ENCODE measurements around the gene EVC. TPM values are rescaled to one million over a fixed set of nuclear protein-coding genes. Genes with fewer than 3 reads are reported as not detected.

EVC gene
- total and polyA plus RNA-seq, 4 donors: 2.9 to 40.8 (median 13.6) TPM

- ATAC-seq (ENCODE audit: insufficient read depth, low FRiP score) (no peak), DNase-seq (no peak)
- WGBS, 2 donors: 96 to 97% methylated on average over 8 of the region's 8 CpGs
- Histone ChIP-seq H3K9me3 (ENCODE audit: control insufficient read depth in 4 of 4, insufficient read depth in 3 of 4, low read length in 3 of 4) (peaks cover 0 to 3% (median 1%) of the 10 kb centered on the region in 4 donors), H3K27me3 (ENCODE audit: control insufficient read depth in 3 of 3, insufficient read depth in 3 of 3, low read length in 2 of 3) (no peaks in the 10 kb centered on the region), H3K36me3 (ENCODE audit: control insufficient read depth in 4 of 4, insufficient read depth in 4 of 4, low read length in 4 of 4) (peaks cover 0 to 8% (median 1%) of the 10 kb centered on the region in 4 donors), H3K4me1 (ENCODE audit: control insufficient read depth in 5 of 5, insufficient read depth in 5 of 5, low read length in 5 of 5) (peaks cover 0 to 5% (median 0%) of the 10 kb centered on the region in 5 donors), H3K4me3 (no peak overlapping the region), H3K27ac (ENCODE audit: low read depth in 1 of 2, low read length in 1 of 2) (no peak overlapping the region), H3K9ac (ENCODE audit: insufficient read depth in 1 of 2, low read length in 2 of 2) (no peak overlapping the region)
- no peak for TF ChIP-seq CTCF (IDR thresholded peaks at IDR 0.05; ENCODE audit: control extremely low read depth, extremely low read depth)
These were observed 9.0 kb upstream of the EVC start for GRCh38 chr4:5701971-5702370.

GRCh38 chr4:5703831-5704230, 7.2 kb upstream of the EVC start:
- DNase-seq: no peak
- no peak overlapping the region for H3K9ac ChIP-seq (ENCODE audit: insufficient read depth in 1 of 2, low read length in 2 of 2)

GRCh38 chr4:5704276-5704675, 6.7 kb upstream of the EVC start:
- H3K27ac ChIP-seq (ENCODE audit: low read depth in 1 of 2, low read length in 1 of 2): no peak overlapping the region
- H3K9me3 ChIP-seq (ENCODE audit: control insufficient read depth in 4 of 4, insufficient read depth in 3 of 4, low read length in 3 of 4): peaks cover 0 to 3% (median 1%) of the 10 kb centered on the region in 4 donors
- no peaks in the 10 kb centered on the region for H3K27me3 ChIP-seq (ENCODE audit: control insufficient read depth in 3 of 3, insufficient read depth in 3 of 3, low read length in 2 of 3)
- no peak overlapping the region for H3K4me3 ChIP-seq
- DNase-seq (no peak), ATAC-seq (ENCODE audit: insufficient read depth, low FRiP score) (no peak)
- H3K9ac ChIP-seq (ENCODE audit: insufficient read depth in 1 of 2, low read length in 2 of 2): no peak overlapping the region
- TF ChIP-seq CTCF (IDR thresholded peaks at IDR 0.05; ENCODE audit: control extremely low read depth, extremely low read depth): no peak
- H3K4me1 ChIP-seq (ENCODE audit: control insufficient read depth in 5 of 5, insufficient read depth in 5 of 5, low read length in 5 of 5): peaks cover 0 to 24% (median 7%) of the 10 kb centered on the region in 5 donors
- WGBS, 2 donors: 99% methylated on average over 6 of the region's 6 CpGs
- H3K36me3 ChIP-seq (ENCODE audit: control insufficient read depth in 4 of 4, insufficient read depth in 4 of 4, low read length in 4 of 4): peaks cover 0 to 4% (median 1%) of the 10 kb centered on the region in 4 donors

More at GRCh38 chr4:5703831-5704230, 7.2 kb upstream of the EVC start:
- Histone ChIP-seq H3K4me3 (no peak overlapping the region), H3K9me3 (ENCODE audit: control insufficient read depth in 4 of 4, insufficient read depth in 3 of 4, low read length in 3 of 4) (peaks cover 0 to 3% (median 1%) of the 10 kb centered on the region in 4 donors), H3K27me3 (ENCODE audit: control insufficient read depth in 3 of 3, insufficient read depth in 3 of 3, low read length in 2 of 3) (no peaks in the 10 kb centered on the region), H3K27ac (ENCODE audit: low read depth in 1 of 2, low read length in 1 of 2) (no peak overlapping the region), H3K4me1 (ENCODE audit: control insufficient read depth in 5 of 5, insufficient read depth in 5 of 5, low read length in 5 of 5) (peaks cover 0 to 19% (median 7%) of the 10 kb centered on the region in 5 donors), H3K36me3 (ENCODE audit: control insufficient read depth in 4 of 4, insufficient read depth in 4 of 4, low read length in 4 of 4) (peaks cover 0 to 4% (median 1%) of the 10 kb centered on the region in 4 donors)
- no peak for ATAC-seq (ENCODE audit: insufficient read depth, low FRiP score)
- TF ChIP-seq CTCF (IDR thresholded peaks at IDR 0.05; ENCODE audit: control extremely low read depth, extremely low read depth): no peak
- WGBS, 2 donors: 97% methylated on average over 5 of the region's 5 CpGs

All from lung (tissue), 12 donors.